Measurements from ENCODE around the gene CFAP43.

The CFAP43 gene, protein sequence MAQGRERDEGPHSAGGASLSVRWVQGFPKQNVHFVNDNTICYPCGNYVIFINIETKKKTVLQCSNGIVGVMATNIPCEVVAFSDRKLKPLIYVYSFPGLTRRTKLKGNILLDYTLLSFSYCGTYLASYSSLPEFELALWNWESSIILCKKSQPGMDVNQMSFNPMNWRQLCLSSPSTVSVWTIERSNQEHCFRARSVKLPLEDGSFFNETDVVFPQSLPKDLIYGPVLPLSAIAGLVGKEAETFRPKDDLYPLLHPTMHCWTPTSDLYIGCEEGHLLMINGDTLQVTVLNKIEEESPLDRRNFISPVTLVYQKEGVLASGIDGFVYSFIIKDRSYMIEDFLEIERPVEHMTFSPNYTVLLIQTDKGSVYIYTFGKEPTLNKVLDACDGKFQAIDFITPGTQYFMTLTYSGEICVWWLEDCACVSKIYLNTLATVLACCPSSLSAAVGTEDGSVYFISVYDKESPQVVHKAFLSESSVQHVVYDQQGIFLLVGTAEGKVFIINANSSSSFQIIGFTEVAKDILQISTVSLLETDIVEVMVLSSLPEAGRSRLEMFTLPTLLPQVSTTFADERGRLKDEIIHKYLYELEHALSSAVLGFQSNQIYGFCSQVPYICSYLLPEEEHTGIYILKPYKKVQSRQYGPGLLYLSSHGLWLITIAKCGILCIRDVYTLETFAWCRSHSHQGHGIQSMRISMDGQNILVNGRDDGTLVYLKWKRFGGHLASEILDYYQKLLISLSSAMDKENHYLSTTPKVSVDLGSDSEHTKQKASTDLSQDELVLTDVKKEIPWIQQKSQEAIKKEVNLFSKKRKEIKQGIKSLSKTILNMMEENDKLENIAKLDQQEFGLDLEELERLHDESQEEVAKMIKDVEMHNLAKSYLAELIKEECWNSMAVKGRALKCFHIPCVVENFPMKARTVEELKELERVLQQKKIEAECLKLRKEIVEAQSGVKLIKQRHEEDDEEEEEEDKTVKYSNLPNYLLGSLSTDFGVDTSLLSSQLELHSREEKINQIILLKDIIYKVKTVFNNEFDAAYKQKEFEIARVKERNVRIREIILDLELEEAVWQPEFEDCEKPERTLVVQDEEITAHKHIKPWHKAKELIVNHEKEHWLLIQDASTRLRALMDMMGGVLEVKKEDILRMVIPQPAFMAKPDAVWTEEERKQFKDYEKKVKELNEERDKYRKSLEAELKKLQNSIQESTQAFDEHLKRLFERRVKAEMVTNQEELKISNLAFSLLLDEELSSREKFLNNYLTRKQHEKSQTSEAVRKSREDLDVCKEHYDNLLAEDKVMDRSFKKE (N-terminal part only)

GRCh38 chr10:104231784-104232612 lies at the start of gene CFAP43:
CFAP43 (minus strand) TSS chr10:104232364; CDS start chr10:104232246, 118 bp downstream.
- peak; percentile 95 for DNase-seq (ENCODE audit: low read depth)

DNA sequence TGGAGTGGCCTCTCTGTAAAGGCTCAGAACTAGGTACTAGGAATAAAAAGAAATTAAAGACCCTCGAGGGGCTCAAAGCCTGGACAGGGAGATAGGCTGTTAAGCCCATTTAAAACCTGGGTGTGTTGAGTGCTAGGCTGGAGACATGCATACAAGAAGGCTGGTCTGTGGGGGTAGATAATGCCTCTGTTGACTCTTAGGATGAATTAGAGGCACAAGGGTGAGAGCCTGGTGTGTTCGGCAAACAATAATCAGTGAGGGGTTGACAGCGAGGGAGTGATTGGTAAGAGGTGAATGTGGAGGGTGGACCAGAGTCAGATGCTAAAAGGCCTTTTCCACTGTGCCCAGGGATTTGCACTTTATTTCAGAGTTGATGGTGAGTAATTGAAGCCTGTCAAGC lies 49.5 kb upstream of the CFAP43 start:
- no peak for DNase-seq (ENCODE audit: low read depth)

- DNase-seq (ENCODE audit: low read depth): no peak
Observed at GRCh38 chr10:104279550-104280259, 47.5 kb upstream of the CFAP43 start.

DNA sequence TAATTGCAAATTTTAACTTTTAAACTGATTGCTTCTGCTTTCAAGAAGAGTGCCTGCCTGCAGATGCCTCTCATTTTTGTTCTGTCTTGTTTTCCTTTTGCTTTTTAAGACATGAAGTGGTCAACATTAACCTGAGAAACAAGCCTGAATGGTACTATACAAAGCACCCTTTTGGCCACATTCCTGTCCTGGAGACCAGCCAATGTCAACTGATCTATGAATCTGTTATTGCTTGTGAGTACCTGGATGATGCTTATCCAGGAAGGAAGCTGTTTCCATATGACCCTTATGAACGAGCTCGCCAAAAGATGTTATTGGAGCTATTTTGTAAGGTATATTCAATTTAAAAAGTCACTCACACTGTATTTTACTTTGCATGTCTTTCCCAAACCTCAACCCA lies 45.6 kb upstream of the CFAP43 start:
- DNase-seq (ENCODE audit: low read depth): no peak

DNA sequence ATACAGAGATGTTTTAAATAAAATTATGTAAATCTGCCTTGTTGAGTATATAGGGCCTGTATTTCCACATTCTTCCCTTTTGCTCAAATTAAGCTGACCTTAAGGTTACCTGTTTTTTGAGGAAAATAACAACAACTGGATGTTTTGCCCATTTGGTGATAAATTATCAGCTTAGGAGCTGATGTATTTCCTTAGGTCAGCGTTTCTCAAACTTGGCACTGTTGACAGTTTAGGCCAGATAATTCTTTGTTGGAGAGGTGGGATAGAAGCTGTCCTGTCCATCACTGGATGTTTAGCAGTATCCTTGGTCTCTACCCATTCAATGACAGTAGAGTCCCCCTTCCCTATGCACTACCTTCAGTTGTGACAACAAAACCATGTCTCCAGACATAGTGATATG lies 44.0 kb upstream of the CFAP43 start:
- DNase-seq (ENCODE audit: low read depth): no peak

GRCh38 chr10:104274762-104275721 lies 42.9 kb upstream of the CFAP43 start:
- no peak for DNase-seq (ENCODE audit: low read depth)

- peak; percentile 78 for DNase-seq (ENCODE audit: low read depth)
Observed at GRCh38 chr10:104273899-104274575, 41.9 kb upstream of the CFAP43 start.

- peak; percentile 51 for DNase-seq (ENCODE audit: low read depth)
Observed at GRCh38 chr10:104273286-104273685, 41.1 kb upstream of the CFAP43 start.

DNA sequence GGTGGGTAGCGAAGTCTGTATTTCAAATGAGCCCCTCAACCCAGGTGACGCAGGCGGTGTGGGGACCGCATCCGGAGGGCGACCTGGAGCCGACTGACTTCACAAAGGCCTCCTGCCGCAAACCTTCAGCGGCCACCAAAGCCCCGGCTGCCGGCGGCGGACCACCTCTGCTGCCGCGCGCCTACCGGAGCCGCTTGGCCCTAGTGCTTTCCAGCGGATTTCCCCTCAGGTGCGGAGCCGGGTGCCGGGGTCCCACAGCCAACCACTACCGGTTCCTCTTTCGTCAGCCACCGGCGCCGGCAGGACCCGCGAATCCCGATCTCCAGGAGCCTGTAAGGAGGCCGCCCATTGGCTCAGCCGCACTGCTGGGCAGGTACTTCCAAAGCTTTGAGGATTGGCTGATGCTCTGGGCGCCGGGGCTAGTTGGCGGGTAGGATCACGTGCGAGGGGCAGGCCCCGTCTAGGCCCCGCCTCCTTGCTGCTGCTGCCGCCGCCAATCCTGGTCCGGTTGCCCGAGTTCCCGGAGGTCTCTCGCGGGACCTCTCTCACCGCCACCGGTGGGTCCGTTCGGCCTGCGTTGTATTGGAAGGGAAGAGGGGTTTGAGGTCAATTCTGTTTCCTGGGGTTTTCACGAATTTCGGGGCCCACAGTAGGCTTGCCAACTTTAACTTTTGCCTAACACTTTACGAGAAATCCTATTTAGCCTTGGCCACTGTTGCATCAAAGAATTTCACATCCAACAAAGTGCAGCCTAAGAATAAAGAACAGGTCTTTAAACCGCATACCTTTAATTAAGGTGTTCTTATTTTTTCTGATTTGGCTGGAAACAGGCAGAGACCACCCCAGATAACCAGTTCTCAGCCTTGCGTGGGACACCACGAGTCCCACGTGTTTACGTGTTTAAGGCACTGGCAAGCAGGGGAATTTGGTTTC lies 36.8 kb upstream of the CFAP43 start, which contains the start of gene GSTO2:
TSS of gene GSTO2 (plus strand) at position 472 of the 933 bp plus-strand sequence. CDS start 5,732 bp downstream, outside the sequence.
- peak; percentile 99 for DNase-seq (ENCODE audit: low read depth)

GRCh38 chr10:104268405-104268712 lies 36.2 kb upstream of the CFAP43 start:
- DNase-seq (ENCODE audit: low read depth): peak; percentile 33

DNA sequence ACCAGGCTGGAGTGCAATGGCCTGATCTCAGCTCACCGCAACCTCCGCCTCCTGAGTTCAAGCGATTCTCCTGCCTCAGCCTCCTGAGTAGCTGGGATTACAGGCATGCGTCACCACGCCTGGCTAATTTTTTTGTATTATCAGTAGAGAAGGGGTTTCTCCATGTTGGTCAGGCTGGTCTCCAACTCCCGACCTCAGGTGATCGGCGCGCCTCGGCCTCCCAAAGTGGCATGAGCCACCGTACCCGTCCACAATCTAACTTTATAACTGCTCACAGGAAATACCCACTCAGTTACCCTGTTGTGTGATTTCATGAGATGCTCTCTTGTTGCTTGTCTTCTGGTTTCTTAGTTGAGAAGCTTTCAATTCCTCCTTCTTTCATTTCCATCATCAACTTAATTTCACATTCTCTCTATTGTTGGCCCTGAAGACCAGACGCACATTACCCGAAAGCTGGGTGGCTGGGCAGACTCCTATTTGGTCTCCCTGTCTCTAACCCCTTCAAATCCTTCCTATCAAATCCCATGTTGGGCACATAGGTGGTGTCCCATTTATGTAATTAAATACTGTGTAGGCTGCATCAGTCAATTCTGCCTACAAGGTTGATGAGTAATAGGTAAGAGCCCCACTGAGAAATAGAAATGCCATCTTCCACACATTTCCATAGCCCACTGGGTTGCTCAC lies 35.7 kb upstream of the CFAP43 start:
- DNase-seq (ENCODE audit: low read depth): no peak

GRCh38 chr10:104264783-104265182 lies 32.6 kb upstream of the CFAP43 start:
- no peak for DNase-seq (ENCODE audit: low read depth)

DNA sequence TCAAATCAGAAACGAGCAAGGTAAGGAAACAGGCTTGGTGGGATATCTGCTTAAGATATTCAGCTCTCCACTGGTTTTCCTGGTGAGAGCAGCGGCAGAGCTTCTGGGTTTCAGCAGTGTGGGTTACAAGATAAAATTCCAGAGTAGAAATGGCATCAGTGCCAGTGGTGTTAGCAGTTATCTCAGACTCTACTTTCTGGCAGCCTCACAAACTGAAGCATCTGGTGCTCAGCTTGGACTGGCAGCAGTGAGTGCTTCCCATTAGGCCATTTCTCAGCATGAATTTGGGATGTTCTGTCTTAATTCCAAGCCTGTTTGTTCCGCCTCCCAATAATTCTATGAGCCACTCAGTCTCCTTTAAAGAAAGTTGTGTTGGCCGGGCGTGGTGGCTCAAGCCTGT lies 29.9 kb upstream of the CFAP43 start:
- no peak for DNase-seq (ENCODE audit: low read depth)

GRCh38 chr10:104260775-104261115 lies 28.6 kb upstream of the CFAP43 start:
- DNase-seq (ENCODE audit: low read depth): peak; percentile 81

DNA sequence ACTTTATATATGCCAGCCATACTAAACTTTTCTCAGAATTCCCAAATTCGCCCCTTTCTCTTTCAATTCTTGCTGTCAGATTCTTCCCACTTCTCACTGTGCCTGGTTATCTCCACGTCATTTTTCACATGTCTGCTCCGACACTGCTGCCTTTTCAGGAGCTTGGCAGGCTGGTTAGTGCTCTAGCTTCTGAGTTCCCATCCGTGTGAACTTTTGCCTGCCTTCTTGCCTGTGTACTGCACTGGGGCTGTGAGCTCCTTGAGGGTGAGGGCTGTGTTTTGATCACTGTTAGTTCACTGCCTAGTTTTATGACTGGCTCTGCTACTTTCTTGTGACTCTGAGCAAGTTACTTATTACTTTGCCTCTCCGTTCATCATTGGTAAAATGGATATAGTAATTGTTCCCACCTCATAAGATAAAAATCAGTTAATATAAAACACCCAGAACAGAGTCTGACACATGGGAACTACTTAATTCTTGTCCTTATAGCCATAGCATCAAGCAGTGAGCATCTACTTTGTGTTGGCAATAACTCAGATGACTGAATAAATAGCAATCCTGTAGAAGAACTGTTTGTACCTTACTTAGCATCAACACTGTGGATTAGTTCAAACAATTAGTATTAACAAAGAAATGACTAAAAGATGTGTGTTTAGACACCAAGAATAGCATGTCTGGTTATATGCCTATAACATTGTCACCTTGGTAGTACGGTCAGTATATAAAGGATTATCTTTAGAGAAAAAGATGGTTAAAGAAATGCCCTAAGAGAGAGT lies 28.0 kb upstream of the CFAP43 start:
- peak; percentile 74 for DNase-seq (ENCODE audit: low read depth)

DNA sequence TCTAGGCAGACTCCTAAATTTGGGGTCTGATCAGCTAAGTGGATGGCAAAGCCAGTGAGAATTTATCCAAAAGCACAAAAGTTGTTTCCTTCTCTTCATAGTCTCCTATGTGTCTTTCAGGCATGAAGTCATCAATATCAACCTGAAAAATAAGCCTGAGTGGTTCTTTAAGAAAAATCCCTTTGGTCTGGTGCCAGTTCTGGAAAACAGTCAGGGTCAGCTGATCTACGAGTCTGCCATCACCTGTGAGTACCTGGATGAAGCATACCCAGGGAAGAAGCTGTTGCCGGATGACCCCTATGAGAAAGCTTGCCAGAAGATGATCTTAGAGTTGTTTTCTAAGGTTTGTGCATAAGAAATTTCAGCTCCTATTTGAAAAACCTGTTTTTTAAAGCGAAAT lies 27.3 kb upstream of the CFAP43 start:
- no peak for DNase-seq (ENCODE audit: low read depth)
